Measurements from ENCODE around the gene ATG101.
A peak's percentile ranks its signal among the peaks of the same experiment; 100 is the strongest.

ATG101 gene

GRCh38 chr12:52045794-52046199, 24.0 kb upstream of the ATG101 start:
- Histone ChIP-seq H3K27ac (ENCODE audit: low read depth, low read length) (peak overlapping the region; percentile 12), H3K36me3 (ENCODE audit: control insufficient read depth, insufficient read depth, low read length) (no peaks in the 10 kb centered on the region), H3K4me1 (ENCODE audit: control insufficient read depth, insufficient read depth, low read length) (peaks cover 32% of the 10 kb centered on the region), H3K27me3 (ENCODE audit: control insufficient read depth, insufficient read depth, low read length) (no peaks in the 10 kb centered on the region), H3K4me3 (ENCODE audit: low read length) (no peak overlapping the region), H3K9ac (ENCODE audit: low read length) (no peak overlapping the region)

GRCh38 chr12:52046859-52047258, 22.9 kb upstream of the ATG101 start:
- Histone ChIP-seq H3K27ac (ENCODE audit: low read depth, low read length) (no peak overlapping the region), H3K4me1 (ENCODE audit: control insufficient read depth, insufficient read depth, low read length) (peaks cover 37% of the 10 kb centered on the region), H3K9ac (ENCODE audit: low read length) (no peak overlapping the region)

DNA sequence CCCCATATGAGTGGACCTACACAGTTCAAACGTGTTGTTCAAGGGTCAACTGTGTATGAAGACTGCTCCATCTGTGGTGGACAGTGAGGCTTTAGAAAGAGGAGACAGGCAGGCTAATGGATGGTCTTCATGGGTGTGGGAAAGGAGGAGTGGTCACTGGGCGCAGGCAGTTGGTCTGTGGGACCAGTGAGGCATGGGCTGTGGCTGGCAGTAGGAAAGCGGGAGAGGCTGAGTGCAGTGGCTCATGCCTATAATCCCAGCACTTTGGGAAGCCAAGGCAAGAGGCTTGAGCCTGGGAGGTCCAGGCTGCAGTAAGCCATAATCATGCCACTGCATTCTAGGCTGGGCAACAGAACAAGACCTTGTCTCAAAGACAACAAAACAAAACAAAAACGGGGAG, 20.5 kb upstream of the ATG101 start:
- Histone ChIP-seq H3K4me3 (ENCODE audit: low read length) (no peak overlapping the region), H3K27ac (ENCODE audit: low read depth, low read length) (no peak overlapping the region), H3K36me3 (ENCODE audit: control insufficient read depth, insufficient read depth, low read length) (no peaks in the 10 kb centered on the region), H3K9ac (ENCODE audit: low read length) (no peak overlapping the region), H3K4me1 (ENCODE audit: control insufficient read depth, insufficient read depth, low read length) (peaks cover 31% of the 10 kb centered on the region), H3K27me3 (ENCODE audit: control insufficient read depth, insufficient read depth, low read length) (no peaks in the 10 kb centered on the region)

More at GRCh38 chr12:52046859-52047258, 22.9 kb upstream of the ATG101 start:
- no peaks in the 10 kb centered on the region for H3K27me3 ChIP-seq (ENCODE audit: control insufficient read depth, insufficient read depth, low read length)
- no peak overlapping the region for H3K4me3 ChIP-seq (ENCODE audit: low read length)
- no peaks in the 10 kb centered on the region for H3K36me3 ChIP-seq (ENCODE audit: control insufficient read depth, insufficient read depth, low read length)

GRCh38 chr12:52049688-52050087, 20.1 kb upstream of the ATG101 start:
- Histone ChIP-seq H3K4me1 (ENCODE audit: control insufficient read depth, insufficient read depth, low read length) (peaks cover 28% of the 10 kb centered on the region), H3K27ac (ENCODE audit: low read depth, low read length) (no peak overlapping the region), H3K27me3 (ENCODE audit: control insufficient read depth, insufficient read depth, low read length) (no peaks in the 10 kb centered on the region), H3K9ac (ENCODE audit: low read length) (no peak overlapping the region), H3K36me3 (ENCODE audit: control insufficient read depth, insufficient read depth, low read length) (no peaks in the 10 kb centered on the region), H3K4me3 (ENCODE audit: low read length) (no peak overlapping the region)

DNA sequence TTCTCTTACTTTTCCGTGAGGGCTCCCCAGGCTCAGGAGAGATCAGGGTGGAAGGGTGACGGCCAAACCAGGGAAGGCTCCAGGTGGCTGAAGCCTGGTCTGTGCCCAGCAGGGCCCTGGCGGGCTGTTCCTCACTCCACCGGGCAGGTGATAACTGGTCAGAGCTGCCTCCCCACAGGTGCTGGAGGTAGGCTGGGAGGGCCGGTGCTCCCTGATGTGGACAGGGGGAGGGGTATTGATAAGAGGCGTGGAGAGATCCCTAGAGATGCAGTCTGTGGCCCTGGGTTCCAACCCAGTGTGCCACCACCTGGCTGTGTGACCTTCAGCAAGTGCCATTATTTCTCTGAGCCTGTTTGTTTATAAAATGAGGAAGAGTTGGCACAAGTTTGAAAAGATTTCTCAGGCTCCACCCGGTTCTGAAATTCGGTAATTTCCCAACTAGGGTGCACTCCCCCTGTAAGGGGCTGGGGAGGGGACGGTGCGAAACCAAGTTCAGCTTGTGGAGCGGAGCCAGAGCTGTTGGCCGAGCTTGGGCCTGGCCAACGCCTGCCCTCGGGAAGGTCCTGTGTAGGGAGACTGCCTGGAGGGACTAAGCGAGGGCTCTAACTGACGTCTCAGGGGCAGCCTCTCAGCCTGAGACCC, 19.5 kb upstream of the ATG101 start:
- Histone ChIP-seq H3K9ac (ENCODE audit: low read length) (peak overlapping the region; percentile 98), H3K4me3 (ENCODE audit: low read length) (peak overlapping the region; percentile 85), H3K36me3 (ENCODE audit: control insufficient read depth, insufficient read depth, low read length) (peaks cover 3% of the 10 kb centered on the region), H3K4me1 (ENCODE audit: control insufficient read depth, insufficient read depth, low read length) (peaks cover 24% of the 10 kb centered on the region), H3K27ac (ENCODE audit: low read depth, low read length) (peak overlapping the region; percentile 94), H3K27me3 (ENCODE audit: control insufficient read depth, insufficient read depth, low read length) (no peaks in the 10 kb centered on the region)

- Histone ChIP-seq H3K4me1 (ENCODE audit: control insufficient read depth, insufficient read depth, low read length) (peaks cover 17% of the 10 kb centered on the region), H3K9ac (ENCODE audit: low read length) (peak within 1 kb of the TSS; percentile 98)
Observed at GRCh38 chr12:52050758-52051541, 18.8 kb upstream of the ATG101 start, which contains the start of gene NR4A1. NR4A1 (plus strand) TSS chr12:52051442; CDS start chr12:52054329, 2,887 bp downstream.

GRCh38 chr12:52052468-52053186, 17.2 kb upstream of the ATG101 start:
- H3K4me1 ChIP-seq (ENCODE audit: control insufficient read depth, insufficient read depth, low read length) = peaks cover 15% of the 10 kb centered on the region
- peak overlapping the region; percentile 83 for H3K27ac ChIP-seq (ENCODE audit: low read depth, low read length)
- H3K9ac ChIP-seq (ENCODE audit: low read length) = peak overlapping the region; percentile 5
- peak overlapping the region; percentile 91 for H3K4me3 ChIP-seq (ENCODE audit: low read length)
- H3K36me3 ChIP-seq (ENCODE audit: control insufficient read depth, insufficient read depth, low read length) = peaks cover 14% of the 10 kb centered on the region
- H3K27me3 ChIP-seq (ENCODE audit: control insufficient read depth, insufficient read depth, low read length) = no peaks in the 10 kb centered on the region

More at GRCh38 chr12:52050758-52051541, 18.8 kb upstream of the ATG101 start, which contains the start of gene NR4A1:
- peaks cover 6% of the 10 kb centered on the region for H3K36me3 ChIP-seq (ENCODE audit: control insufficient read depth, insufficient read depth, low read length)
- H3K4me3 ChIP-seq (ENCODE audit: low read length) = peak within 1 kb of the TSS; percentile 91
- no peaks in the 10 kb centered on the region for H3K27me3 ChIP-seq (ENCODE audit: control insufficient read depth, insufficient read depth, low read length)
- peak within 1 kb of the TSS; percentile 94 for H3K27ac ChIP-seq (ENCODE audit: low read depth, low read length)

DNA sequence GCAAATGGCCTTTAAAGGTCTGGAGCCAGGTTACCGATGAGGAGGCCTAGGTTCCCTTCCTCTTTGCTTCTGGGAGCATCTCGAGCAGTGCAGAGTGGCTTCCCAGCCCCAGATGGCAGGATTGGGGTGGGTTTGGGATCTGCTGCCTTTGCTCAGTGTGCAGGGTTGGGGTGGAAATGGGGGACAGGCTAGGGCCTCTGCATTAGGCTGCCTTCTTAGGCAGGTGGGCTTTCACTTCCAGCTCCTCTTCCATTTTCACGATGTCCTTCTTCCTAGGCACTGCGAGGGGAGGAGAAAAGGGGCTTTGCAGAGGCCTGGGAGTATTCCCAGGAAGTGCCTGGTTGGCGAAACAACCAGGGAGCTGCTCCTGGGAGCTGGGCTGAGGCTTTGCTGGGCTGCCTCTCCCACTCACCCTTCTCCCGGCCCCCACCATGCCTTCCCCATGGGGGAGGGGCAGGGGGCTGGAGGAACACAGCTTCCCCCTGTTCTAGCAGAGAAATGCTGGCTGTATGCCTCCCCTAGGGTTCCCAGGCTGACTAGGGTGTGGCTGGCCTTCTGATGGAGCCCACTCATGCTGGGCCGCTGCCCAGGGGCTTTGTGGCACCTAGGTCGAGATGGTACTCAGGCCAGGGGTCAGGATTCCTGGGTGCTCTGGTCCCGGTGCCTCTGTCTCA, 16.1 kb upstream of the ATG101 start:
- Histone ChIP-seq H3K27me3 (ENCODE audit: control insufficient read depth, insufficient read depth, low read length) (no peaks in the 10 kb centered on the region), H3K9ac (ENCODE audit: low read length) (no peak overlapping the region), H3K36me3 (ENCODE audit: control insufficient read depth, insufficient read depth, low read length) (peaks cover 15% of the 10 kb centered on the region), H3K27ac (ENCODE audit: low read depth, low read length) (peak overlapping the region; percentile 38), H3K4me3 (ENCODE audit: low read length) (peak overlapping the region; percentile 91), H3K4me1 (ENCODE audit: control insufficient read depth, insufficient read depth, low read length) (peaks cover 15% of the 10 kb centered on the region)

DNA sequence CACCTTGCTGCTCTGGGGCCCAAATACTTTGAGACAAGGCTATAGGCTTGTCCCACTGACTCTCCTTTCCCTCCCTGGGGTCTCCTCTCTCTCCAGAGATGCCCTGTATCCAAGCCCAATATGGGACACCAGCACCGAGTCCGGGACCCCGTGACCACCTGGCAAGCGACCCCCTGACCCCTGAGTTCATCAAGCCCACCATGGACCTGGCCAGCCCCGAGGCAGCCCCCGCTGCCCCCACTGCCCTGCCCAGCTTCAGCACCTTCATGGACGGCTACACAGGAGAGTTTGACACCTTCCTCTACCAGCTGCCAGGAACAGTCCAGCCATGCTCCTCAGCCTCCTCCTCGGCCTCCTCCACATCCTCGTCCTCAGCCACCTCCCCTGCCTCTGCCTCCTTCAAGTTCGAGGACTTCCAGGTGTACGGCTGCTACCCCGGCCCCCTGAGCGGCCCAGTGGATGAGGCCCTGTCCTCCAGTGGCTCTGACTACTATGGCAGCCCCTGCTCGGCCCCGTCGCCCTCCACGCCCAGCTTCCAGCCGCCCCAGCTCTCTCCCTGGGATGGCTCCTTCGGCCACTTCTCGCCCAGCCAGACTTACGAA, 15.4 kb upstream of the ATG101 start:
- Histone ChIP-seq H3K9ac (ENCODE audit: low read length) (no peak overlapping the region), H3K4me3 (ENCODE audit: low read length) (peak overlapping the region; percentile 91), H3K27ac (ENCODE audit: low read depth, low read length) (peak overlapping the region; percentile 38), H3K27me3 (ENCODE audit: control insufficient read depth, insufficient read depth, low read length) (no peaks in the 10 kb centered on the region), H3K36me3 (ENCODE audit: control insufficient read depth, insufficient read depth, low read length) (peaks cover 17% of the 10 kb centered on the region), H3K4me1 (ENCODE audit: control insufficient read depth, insufficient read depth, low read length) (peaks cover 15% of the 10 kb centered on the region)

GRCh38 chr12:52054833-52055730, 14.7 kb upstream of the ATG101 start:
- H3K27me3 ChIP-seq (ENCODE audit: control insufficient read depth, insufficient read depth, low read length) = no peaks in the 10 kb centered on the region
- peak overlapping the region; percentile 30 for H3K27ac ChIP-seq (ENCODE audit: low read depth, low read length)
- H3K36me3 ChIP-seq (ENCODE audit: control insufficient read depth, insufficient read depth, low read length) = peaks cover 17% of the 10 kb centered on the region
- peaks cover 15% of the 10 kb centered on the region for H3K4me1 ChIP-seq (ENCODE audit: control insufficient read depth, insufficient read depth, low read length)
- no peak overlapping the region for H3K4me3 ChIP-seq (ENCODE audit: low read length)
- no peak overlapping the region for H3K9ac ChIP-seq (ENCODE audit: low read length)
